Stomach (tissue), 4 donors: ENCODE results near the gene BRCA1.
"Not testable (repeated sequence)": the region's sequence is repeated elsewhere in the genome, so short reads cannot be mapped to it uniquely, and the experiment has no call there.

Experiments used
- CTCF ChIP-seq, 7 experiments: fragments of 450-650 bp in 4 of 7; fragments of 200-600 bp in 3 of 7; sonication (generic) in 3 of 7; IDR thresholded peaks; one replicate each; pipeline ENCODE4 v1.5.1; 2016 to 2019; ENCODE audit warnings: antibody characterized with exemption in 7 of 7, control low read depth in 2 of 7, mild to moderate bottlenecking in 1 of 7
- EP300 ChIP-seq: sonication (generic); formaldehyde crosslinking; IDR thresholded peaks from one replicate; pipeline ENCODE4 v1.6.1; 2017; ENCODE audit warnings: antibody characterized with exemption
- POLR2A ChIP-seq, 4 donors: fragments of 450-650 bp; IDR thresholded peaks; one replicate each; pipeline ENCODE4 v1.6.1; 2016; ENCODE audit warnings: antibody characterized with exemption in 4 of 4, control low read depth in 2 of 4, mild to moderate bottlenecking in 1 of 4, moderate library complexity in 1 of 4
- POLR2AphosphoS5 ChIP-seq, 3 donors: sonication (generic); formaldehyde crosslinking; IDR thresholded peaks; one replicate each; pipeline ENCODE4 v1.6.1; 2016; ENCODE audit warnings: antibody characterized with exemption in 3 of 3

GRCh38 chr17:43000894-43001293, 124.3 kb downstream of the BRCA1 start:
- TF ChIP-seq POLR2A (IDR thresholded peaks at IDR 0.05); CTCF (IDR thresholded peaks at IDR 0.05); EP300; POLR2AphosphoS5 (IDR thresholded peaks at IDR 0.05): not testable (repeated sequence)
